ACC112 (cell line): ENCODE measurements around the gene E2F1.
"Not testable (repeated sequence)": the region's sequence is repeated elsewhere in the genome, so short reads cannot be mapped to it uniquely, and the experiment has no call there.

Experiments used
- H2AFZ ChIP-seq: fragments of 200-600 bp; sonication (generic); one replicate; pipeline ENCODE4 v1.6.0; 2017; ENCODE audit warnings: antibody characterized with exemption, low read length; ENCODE audit not compliant: unreplicated experiment
- H3K27ac ChIP-seq: fragments of 200-600 bp; sonication (generic); 2 replicates; pipeline ENCODE4 v1.5.1; 2014; ENCODE audit warnings: low read depth, mild to moderate bottlenecking, antibody characterized with exemption, low read length, moderate library complexity
- H3K27me3 ChIP-seq: fragments of 200-600 bp; sonication (generic); 2 replicates; pipeline ENCODE4 v1.6.1; 2014; ENCODE audit warnings: mild to moderate bottlenecking, antibody characterized with exemption, low read length, moderate library complexity, mixed read lengths; ENCODE audit not compliant: insufficient read depth
- H3K36me3 ChIP-seq: fragments of 200-600 bp; sonication (generic); 2 replicates; pipeline ENCODE4 v1.6.1; 2016; ENCODE audit warnings: mild to moderate bottlenecking, antibody characterized with exemption, low read length, moderate library complexity, mixed read lengths; ENCODE audit not compliant: insufficient read depth
- H3K4me1 ChIP-seq: fragments of 200-600 bp; sonication (generic); one replicate; pipeline ENCODE4 v1.6.1; 2016; ENCODE audit warnings: low read length, mixed read lengths; ENCODE audit not compliant: insufficient read depth, unreplicated experiment, control insufficient read depth
- H3K4me3 ChIP-seq: fragments of 200-600 bp; sonication (generic); 2 replicates; pipeline ENCODE4 v1.5.1; 2014; ENCODE audit warnings: mild to moderate bottlenecking, low read depth, low read length
- H3K79me2 ChIP-seq: fragments of 200-600 bp; sonication (generic); one replicate; pipeline ENCODE4 v1.6.0; 2016; ENCODE audit warnings: low read length; ENCODE audit not compliant: control insufficient read depth, unreplicated experiment, insufficient read depth

Gene E2F1

DNA sequence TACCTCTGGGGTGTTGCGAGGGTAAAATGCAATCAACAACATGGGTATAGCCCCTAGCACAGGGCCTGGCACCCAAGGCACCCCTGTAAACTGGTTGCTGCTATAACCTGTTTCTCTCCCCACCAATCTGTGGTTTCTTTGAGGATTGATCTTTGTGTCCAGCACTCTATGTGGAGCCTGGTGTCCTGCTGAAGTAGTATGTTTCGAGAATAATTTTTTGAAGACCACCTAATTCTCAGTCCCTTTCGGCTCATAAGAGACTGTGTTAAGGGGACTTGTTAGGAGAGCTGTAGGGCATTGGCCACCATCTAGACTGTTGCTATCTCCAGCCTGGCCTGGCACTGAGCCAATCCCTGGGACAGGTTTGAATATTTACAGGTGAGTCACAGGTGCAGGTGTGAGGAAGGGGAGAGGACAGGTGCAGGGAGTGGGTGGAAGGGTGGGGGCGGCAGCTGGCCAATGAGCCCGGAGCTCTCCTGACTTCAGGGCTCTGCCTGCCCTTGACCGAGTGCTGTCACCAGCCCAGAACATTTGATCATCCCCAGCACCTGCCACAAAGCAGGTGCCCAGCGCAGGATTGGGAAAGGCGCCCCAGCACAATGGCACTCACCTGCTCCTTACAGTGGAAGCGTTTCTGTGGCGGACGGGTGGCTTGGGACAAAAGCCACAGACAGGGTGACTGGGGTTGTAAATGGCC, 32.1 kb downstream of the E2F1 start:
- Histone ChIP-seq H3K79me2 (no peaks in the 10 kb centered on the region), H3K27ac (no peak overlapping the region), H3K4me3 (no peak overlapping the region), H3K27me3 (no peaks in the 10 kb centered on the region), H2AFZ (no peak overlapping the region), H3K4me1 (no peaks in the 10 kb centered on the region), H3K36me3 (no peaks in the 10 kb centered on the region)

GRCh38 chr20:33653218-33653899, 32.8 kb downstream of the E2F1 start:
- no peaks in the 10 kb centered on the region for H3K79me2 ChIP-seq
- H3K4me3 ChIP-seq = no peak overlapping the region
- H3K27ac ChIP-seq = no peak overlapping the region
- no peaks in the 10 kb centered on the region for H3K27me3 ChIP-seq
- H2AFZ ChIP-seq = no peak overlapping the region
- peaks cover 6% of the 10 kb centered on the region for H3K4me1 ChIP-seq
- no peaks in the 10 kb centered on the region for H3K36me3 ChIP-seq

- H3K79me2 ChIP-seq = no peaks in the 10 kb centered on the region
- no peak overlapping the region for H3K4me3 ChIP-seq
- peaks cover 21% of the 10 kb centered on the region for H3K4me1 ChIP-seq
- no peaks in the 10 kb centered on the region for H3K36me3 ChIP-seq
- H3K27me3 ChIP-seq = no peaks in the 10 kb centered on the region
- H3K27ac ChIP-seq = no peak overlapping the region
- no peak overlapping the region for H2AFZ ChIP-seq
Observed at GRCh38 chr20:33651562-33652048, 34.6 kb downstream of the E2F1 start.

GRCh38 chr20:33650753-33651561, 35.2 kb downstream of the E2F1 start:
- Histone ChIP-seq H3K4me3 (no peak overlapping the region), H3K36me3 (no peaks in the 10 kb centered on the region), H3K27ac (no peak overlapping the region), H3K79me2 (no peaks in the 10 kb centered on the region), H3K27me3 (no peaks in the 10 kb centered on the region), H2AFZ (no peak overlapping the region), H3K4me1 (peaks cover 21% of the 10 kb centered on the region)

DNA sequence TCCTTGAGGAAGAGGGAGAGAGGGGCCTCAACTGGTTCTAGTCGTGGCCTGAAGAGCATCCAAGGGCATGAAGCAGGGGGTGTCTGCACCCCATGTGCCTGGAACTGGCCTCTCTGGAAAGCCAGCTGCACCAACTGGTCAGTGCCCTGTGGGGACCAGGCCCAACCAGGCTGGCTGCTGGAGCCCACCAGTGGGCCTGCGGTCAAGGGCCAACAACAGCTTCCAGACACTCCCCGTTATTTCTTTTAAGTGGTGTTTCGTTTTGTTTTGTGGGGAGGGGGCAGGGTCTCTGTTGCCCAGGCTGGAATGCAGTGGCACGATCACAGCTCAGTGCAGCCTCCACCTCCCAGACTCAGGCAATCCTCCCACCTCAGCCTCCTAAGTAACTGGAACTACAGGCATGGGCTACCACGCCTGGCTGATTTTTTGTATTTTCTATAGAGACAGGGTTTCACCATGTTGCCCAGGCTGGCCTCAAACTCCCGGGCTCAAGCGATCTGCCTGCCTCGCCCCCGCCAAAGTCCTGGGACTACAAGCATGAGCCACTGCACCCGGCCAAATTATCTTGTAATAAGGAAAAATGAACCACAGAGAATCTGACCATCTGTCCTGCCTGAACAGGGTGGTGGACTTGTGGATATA, 36.0 kb downstream of the E2F1 start:
- no peaks in the 10 kb centered on the region for H3K79me2 ChIP-seq
- no peak overlapping the region for H3K27ac ChIP-seq
- no peak overlapping the region for H3K4me3 ChIP-seq
- H3K4me1 ChIP-seq = peaks cover 21% of the 10 kb centered on the region
- no peaks in the 10 kb centered on the region for H3K27me3 ChIP-seq
- H2AFZ ChIP-seq = no peak overlapping the region
- H3K36me3 ChIP-seq = peaks cover 6% of the 10 kb centered on the region

DNA sequence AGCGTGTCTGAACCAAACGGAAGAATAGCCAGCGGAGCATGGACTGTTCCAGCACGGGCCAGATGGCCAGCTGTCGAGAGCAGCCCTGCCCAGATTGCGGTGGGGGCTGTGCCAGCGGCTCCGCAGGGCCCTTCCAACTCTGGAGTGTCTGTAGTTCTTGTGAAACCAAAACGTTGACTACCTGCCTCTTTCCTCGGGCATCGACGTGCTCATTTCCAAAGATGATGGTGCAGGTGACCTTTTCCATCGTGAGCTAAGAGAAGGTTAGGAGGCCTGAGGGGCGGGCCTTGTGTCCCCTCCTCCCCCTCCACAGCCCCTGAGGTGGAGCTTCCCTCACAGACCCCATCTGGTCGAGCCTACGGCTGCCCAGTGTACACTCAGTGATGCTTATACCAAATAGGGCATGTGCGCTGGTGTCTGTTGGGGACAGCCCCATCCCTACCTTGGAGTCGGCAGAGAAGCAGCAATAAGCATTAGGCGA, 36.9 kb downstream of the E2F1 start:
- Histone ChIP-seq H3K79me2 (no peaks in the 10 kb centered on the region), H3K27ac (no peak overlapping the region), H3K36me3 (peaks cover 9% of the 10 kb centered on the region), H3K4me3 (no peak overlapping the region), H3K27me3 (no peaks in the 10 kb centered on the region), H2AFZ (no peak overlapping the region), H3K4me1 (peaks cover 21% of the 10 kb centered on the region)

DNA sequence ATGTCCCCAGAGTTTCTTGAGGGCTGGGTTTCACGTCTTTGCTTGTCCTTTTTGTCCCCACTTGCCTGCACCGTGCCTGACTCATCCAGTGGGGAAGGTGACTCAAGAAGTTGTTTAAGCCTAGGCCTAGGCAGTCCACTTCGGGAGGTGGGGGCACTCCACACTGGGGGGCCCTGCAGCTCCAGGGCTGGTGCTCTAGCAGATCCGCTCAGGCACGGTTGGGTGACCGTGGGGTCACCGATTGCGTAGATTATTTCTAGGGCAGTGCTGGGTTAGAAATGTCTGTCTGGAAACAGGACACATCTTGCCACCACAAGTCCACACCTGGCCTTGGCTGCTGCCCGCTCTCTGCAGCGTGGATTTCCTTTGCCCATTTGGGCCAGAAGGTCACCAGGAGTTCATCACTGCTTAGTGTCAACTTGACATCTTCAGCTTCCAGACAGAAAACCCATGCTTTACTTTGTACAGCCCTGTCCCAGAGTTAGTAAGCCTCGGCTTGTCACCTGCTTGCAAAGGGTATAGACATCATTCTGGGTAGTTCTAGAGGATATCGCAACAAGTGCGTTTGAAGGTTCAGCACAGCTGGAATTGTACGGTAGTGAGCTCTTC, 37.7 kb downstream of the E2F1 start:
- H3K27me3 ChIP-seq = no peaks in the 10 kb centered on the region
- H3K4me1 ChIP-seq = peaks cover 21% of the 10 kb centered on the region
- no peak overlapping the region for H2AFZ ChIP-seq
- no peaks in the 10 kb centered on the region for H3K79me2 ChIP-seq
- H3K4me3 ChIP-seq = peak overlapping the region; percentile 23; the same call in 1 of the 2 replicates
- no peak overlapping the region for H3K27ac ChIP-seq
- H3K36me3 ChIP-seq = peaks cover 11% of the 10 kb centered on the region

DNA sequence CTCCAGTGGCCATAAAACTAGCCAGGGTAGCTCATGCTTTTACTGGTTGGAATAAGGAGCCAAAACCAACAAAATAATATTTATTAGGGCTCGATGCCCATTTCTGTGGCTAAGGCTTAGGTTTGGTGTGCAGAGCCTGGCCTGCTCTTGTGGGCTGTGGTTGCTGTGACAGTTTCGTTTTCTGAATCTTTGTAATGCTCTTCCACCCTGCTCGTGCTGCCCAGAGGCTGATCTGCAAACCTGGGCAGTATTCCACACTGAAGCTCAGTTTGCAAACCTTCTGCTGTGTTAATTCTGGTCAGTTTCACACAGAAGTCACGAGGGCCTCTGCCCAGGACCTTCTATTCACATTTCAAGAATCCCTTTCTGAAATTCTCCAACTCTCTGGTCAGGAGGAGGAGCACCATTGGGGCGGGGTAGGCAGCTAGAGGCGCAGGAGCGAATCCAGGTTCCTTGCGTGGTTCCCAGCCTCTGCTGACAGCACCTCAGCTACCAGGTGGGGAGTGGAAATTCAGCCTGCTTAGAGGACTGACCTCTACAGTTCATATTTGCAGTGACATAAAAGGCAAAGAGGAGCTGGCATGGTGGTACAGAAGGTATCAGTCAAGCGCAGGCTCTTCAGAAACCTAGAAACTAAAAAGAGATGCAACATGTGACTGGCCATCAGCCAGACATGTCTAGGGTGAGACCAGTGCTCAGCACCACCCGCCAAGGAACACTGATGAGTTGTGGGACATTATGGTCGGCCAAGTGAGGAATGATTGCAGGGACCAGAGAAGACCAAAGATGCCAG, 38.4 kb downstream of the E2F1 start:
- H3K79me2 ChIP-seq = no peaks in the 10 kb centered on the region
- peak overlapping the region; percentile 23 for H3K4me3 ChIP-seq
- H2AFZ ChIP-seq = no peak overlapping the region
- peaks cover 11% of the 10 kb centered on the region for H3K36me3 ChIP-seq
- peak overlapping the region; percentile 42 for H3K27ac ChIP-seq
- peaks cover 21% of the 10 kb centered on the region for H3K4me1 ChIP-seq
- no peaks in the 10 kb centered on the region for H3K27me3 ChIP-seq

DNA sequence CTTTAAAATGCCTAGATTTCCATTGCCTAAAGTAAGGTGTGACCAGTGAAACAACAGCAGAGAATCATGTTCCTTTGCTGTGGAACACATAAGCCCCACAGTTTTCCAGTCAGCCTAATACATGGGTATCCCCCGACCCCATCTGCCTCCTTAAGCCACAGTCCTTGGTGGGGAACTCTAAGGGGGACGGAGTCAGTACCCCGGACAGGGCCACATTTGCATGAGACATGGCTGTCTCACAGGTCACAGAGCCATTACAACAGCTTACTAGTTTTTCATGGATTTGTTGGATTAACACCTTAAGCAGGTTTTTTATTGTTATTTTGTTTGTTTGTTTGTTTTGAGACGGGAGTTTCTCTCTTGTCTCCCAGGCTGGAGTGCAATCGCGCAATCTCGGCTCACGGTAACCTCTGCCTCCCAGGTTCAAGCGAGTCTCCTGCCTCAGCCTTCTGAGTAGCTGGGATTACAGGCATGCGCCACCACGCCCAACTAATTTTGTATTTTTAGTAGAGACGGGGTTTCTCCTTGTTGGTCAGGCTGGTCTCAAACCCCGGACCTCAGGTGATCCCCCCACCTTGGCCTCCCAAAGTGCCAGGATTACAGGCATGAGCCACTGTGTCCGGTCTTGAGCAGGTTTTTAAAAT, 39.1 kb downstream of the E2F1 start:
- not testable (repeated sequence) for H3K27me3 ChIP-seq, H3K27ac ChIP-seq, H3K4me3 ChIP-seq, H2AFZ ChIP-seq, H3K79me2 ChIP-seq
- Histone ChIP-seq H3K36me3 (peaks cover 11% of the 10 kb centered on the region), H3K4me1 (peaks cover 21% of the 10 kb centered on the region)
